ENCODE data around the gene SPDYE2.
"Not testable (repeated sequence)": the region's sequence is repeated elsewhere in the genome, so short reads cannot be mapped to it uniquely, and the experiment has no call there.

DNA sequence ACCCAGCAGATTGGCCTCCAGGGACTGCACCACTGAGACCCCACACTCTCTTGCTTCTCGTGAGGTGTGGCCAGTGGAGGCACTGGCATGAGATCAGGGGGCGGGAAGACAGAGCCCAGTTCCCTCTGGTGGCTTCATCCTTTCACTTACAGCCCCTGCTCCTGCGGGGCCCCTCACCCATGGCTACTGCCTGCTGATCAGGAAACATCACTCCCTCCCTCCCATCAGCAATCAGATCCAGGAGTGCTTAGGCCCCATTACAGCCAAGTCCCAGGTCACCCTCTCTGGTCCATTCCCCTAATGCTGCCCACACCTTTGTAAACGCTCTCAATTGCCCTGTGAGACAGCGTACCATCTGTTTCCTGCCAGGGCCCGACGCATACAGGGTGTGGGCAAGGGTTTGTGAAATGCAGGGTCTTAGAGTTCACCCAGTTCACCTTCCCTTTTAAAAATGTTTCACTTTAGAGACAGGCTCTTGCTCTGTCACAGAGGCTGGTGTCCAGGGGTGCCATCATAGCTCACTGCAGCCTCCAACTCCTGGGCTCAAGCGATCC lies 15.9 kb upstream of the SPDYE2 start:
- TF ChIP-seq, protein P1, sequence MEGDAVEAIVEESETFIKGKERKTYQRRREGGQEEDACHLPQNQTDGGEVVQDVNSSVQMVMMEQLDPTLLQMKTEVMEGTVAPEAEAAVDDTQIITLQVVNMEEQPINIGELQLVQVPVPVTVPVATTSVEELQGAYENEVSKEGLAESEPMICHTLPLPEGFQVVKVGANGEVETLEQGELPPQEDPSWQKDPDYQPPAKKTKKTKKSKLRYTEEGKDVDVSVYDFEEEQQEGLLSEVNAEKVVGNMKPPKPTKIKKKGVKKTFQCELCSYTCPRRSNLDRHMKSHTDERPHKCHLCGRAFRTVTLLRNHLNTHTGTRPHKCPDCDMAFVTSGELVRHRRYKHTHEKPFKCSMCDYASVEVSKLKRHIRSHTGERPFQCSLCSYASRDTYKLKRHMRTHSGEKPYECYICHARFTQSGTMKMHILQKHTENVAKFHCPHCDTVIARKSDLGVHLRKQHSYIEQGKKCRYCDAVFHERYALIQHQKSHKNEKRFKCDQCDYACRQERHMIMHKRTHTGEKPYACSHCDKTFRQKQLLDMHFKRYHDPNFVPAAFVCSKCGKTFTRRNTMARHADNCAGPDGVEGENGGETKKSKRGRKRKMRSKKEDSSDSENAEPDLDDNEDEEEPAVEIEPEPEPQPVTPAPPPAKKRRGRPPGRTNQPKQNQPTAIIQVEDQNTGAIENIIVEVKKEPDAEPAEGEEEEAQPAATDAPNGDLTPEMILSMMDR (IDR thresholded peaks at IDR 0.05): not testable (repeated sequence)
- TF ChIP-seq POLR2A (IDR thresholded peaks at IDR 0.05): not testable (repeated sequence)

Data from thyroid gland (tissue), 4 donors.